T-helper 1 cell treated with Interleukin-12 subunit alpha and Interleukin-12 subunit beta and Interleukin-4 antibody, amounts not matched to agents 30 μg/mL and 1 μg/mL, for 36 hours (primary cell): ENCODE results near the gene TCF12.

ENCODE experiments used
- H3K27ac Mint-ChIP-seq: one replicate; pipeline ENCODE4 v1.8.0; 2021; ENCODE audit warnings: mild to moderate bottlenecking, mixed read lengths
- H3K27me3 Mint-ChIP-seq: one replicate; pipeline ENCODE4 v1.8.0; 2021; ENCODE audit warnings: low read depth, mixed read lengths
- H3K36me3 Mint-ChIP-seq: one replicate; pipeline ENCODE4 v1.8.0; 2021; ENCODE audit warnings: low read depth, mixed read lengths
- H3K4me1 Mint-ChIP-seq: one replicate; pipeline ENCODE4 v1.8.0; 2021; ENCODE audit warnings: low read depth, mixed read lengths
- H3K4me3 Mint-ChIP-seq: one replicate; pipeline ENCODE4 v1.8.0; 2021; ENCODE audit warnings: mild to moderate bottlenecking, moderate library complexity, mixed read lengths
- H3K9me3 Mint-ChIP-seq: one replicate; pipeline ENCODE4 v1.8.0; 2021; ENCODE audit warnings: mixed read lengths

Gene TCF12

DNA sequence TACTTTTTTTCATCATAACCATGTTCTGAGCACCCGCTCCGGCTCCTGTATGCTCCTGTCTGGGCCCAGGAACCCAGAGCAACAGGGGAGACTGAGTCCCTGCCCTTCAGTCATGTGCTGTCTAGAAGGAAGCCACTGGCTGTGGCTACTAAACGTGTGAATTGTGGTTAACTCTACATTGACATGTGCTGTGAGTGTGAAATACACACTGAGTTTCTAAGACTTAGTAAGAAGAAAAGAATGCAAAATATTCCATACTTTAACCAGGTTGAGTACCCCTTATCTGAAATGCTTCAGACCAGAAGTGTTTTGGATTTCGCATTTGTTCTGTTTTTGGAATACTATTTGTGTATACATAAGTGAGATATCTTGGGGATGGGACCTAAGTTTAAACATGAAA is 415.0 kb downstream of the TCF12 start:
- no peak overlapping the region for H3K27ac Mint-ChIP-seq
- H3K27me3 Mint-ChIP-seq = peaks cover 14% of the 10 kb centered on the region
- H3K9me3 Mint-ChIP-seq = no peaks in the 10 kb centered on the region
- H3K4me3 Mint-ChIP-seq = no peak overlapping the region
- no peaks in the 10 kb centered on the region for H3K36me3 Mint-ChIP-seq
- H3K4me1 Mint-ChIP-seq = peaks cover 3% of the 10 kb centered on the region

- H3K27me3 Mint-ChIP-seq = peaks cover 12% of the 10 kb centered on the region
- peaks cover 3% of the 10 kb centered on the region for H3K4me1 Mint-ChIP-seq
- H3K9me3 Mint-ChIP-seq = no peaks in the 10 kb centered on the region
- no peak overlapping the region for H3K4me3 Mint-ChIP-seq
- no peaks in the 10 kb centered on the region for H3K36me3 Mint-ChIP-seq
- no peak overlapping the region for H3K27ac Mint-ChIP-seq
These were observed 415.8 kb downstream of the TCF12 start for GRCh38 chr15:57334257-57334656.

DNA sequence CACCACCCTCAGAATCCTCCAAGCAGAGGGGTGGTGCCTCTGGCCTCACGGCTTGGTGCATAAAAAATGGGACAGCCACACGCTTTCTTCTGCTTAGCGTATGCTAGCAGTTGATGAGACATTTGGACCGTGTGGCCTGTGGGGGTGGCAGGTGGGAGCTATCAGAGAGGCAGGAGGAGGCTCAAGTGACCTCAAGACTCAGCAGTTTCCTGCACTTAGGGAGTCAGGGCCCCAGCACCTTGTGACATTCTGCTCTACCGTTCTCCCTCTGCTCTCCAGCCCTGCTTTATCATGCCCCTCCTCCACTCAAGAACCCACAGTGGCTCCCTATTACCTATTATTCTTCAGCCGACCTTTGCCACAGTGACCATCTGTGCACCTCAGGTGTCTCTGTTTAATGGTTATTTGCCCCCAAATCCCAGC is 416.9 kb downstream of the TCF12 start:
- no peak overlapping the region for H3K27ac Mint-ChIP-seq
- no peaks in the 10 kb centered on the region for H3K36me3 Mint-ChIP-seq
- no peaks in the 10 kb centered on the region for H3K9me3 Mint-ChIP-seq
- H3K4me3 Mint-ChIP-seq = no peak overlapping the region
- peaks cover 1% of the 10 kb centered on the region for H3K4me1 Mint-ChIP-seq
- peaks cover 8% of the 10 kb centered on the region for H3K27me3 Mint-ChIP-seq

DNA sequence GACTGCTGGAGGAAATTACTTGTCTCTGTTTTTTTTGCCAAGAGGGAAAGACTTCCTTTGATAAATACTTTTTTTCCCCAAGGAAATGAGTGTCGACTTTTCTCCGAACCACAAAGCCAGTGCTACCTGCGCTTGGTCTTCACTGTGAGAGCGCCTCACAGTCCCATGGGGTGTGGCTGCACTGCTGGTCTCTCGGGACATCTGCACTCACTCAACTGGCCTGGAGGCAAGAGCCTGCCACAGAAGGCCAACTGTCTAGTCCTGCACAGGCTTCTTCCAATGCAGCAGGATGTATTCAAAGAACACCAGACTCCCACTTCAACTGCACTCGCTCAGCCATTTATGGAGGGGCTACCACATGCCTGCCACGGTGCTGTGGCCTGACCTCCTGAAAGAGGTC is 417.3 kb downstream of the TCF12 start:
- H3K27me3 Mint-ChIP-seq = peaks cover 4% of the 10 kb centered on the region
- H3K27ac Mint-ChIP-seq = no peak overlapping the region
- H3K36me3 Mint-ChIP-seq = no peaks in the 10 kb centered on the region
- H3K4me3 Mint-ChIP-seq = no peak overlapping the region
- H3K9me3 Mint-ChIP-seq = no peaks in the 10 kb centered on the region
- H3K4me1 Mint-ChIP-seq = no peaks in the 10 kb centered on the region

DNA sequence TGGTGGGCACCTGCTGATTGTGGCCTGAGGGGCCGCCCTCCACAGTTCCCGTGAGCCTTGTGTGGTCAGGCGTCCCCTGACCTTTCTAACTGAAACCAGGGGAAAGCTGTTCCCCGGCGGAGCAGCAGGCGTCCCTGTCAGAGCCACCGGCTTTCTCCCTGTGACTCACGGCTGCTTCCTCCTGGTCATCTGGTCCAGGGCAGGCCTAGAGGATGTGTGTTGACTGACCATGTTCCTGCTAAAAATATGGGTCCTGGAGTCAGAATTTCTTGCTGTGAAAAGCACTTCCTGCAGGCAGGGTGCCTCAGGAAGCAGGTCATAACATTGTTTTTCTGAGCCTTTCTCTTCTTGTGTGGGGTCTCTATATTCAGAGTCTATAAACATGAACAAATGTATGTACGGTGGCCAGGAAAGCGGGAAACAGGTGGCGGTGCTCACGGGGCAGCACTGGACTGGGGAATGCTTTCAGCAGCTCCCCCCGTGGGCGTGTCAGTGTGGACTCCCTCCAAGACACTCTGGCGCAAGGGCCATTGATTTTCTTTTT is 419.5 kb downstream of the TCF12 start:
- no peak overlapping the region for H3K27ac Mint-ChIP-seq

GRCh38 chr15:57339321-57339720 is 420.9 kb downstream of the TCF12 start:
- H3K27me3 Mint-ChIP-seq = peaks cover 7% of the 10 kb centered on the region

More for the DNA sequence above, 419.5 kb downstream of the TCF12 start:
- H3K4me3 Mint-ChIP-seq = no peak overlapping the region
- H3K9me3 Mint-ChIP-seq = no peaks in the 10 kb centered on the region
- no peaks in the 10 kb centered on the region for H3K4me1 Mint-ChIP-seq
- no peaks in the 10 kb centered on the region for H3K36me3 Mint-ChIP-seq
- H3K27me3 Mint-ChIP-seq = peaks cover 6% of the 10 kb centered on the region

More at GRCh38 chr15:57339321-57339720, 420.9 kb downstream of the TCF12 start:
- Mint-ChIP-seq H3K36me3 (no peaks in the 10 kb centered on the region), H3K27ac (no peak overlapping the region), H3K4me1 (no peaks in the 10 kb centered on the region), H3K9me3 (no peaks in the 10 kb centered on the region), H3K4me3 (no peak overlapping the region)
